ENCODE measurements around the gene LRRC15.

The LRRC15 gene

GRCh38 chr3:194340757-194341400 lies 28.7 kb downstream of the LRRC15 start:
- no peak overlapping the region for H3K4me3 ChIP-seq (ENCODE audit: low read depth, low read length)
- DNase-seq (ENCODE audit: low read depth): no peak

- no peak for DNase-seq (ENCODE audit: low read depth)
- H3K4me3 ChIP-seq (ENCODE audit: low read depth, low read length): no peak overlapping the region
Measured at GRCh38 chr3:194339840-194340239, 29.7 kb downstream of the LRRC15 start.

- DNase-seq (ENCODE audit: low read depth): no peak
Measured at GRCh38 chr3:194339356-194339755, 30.2 kb downstream of the LRRC15 start.

DNA sequence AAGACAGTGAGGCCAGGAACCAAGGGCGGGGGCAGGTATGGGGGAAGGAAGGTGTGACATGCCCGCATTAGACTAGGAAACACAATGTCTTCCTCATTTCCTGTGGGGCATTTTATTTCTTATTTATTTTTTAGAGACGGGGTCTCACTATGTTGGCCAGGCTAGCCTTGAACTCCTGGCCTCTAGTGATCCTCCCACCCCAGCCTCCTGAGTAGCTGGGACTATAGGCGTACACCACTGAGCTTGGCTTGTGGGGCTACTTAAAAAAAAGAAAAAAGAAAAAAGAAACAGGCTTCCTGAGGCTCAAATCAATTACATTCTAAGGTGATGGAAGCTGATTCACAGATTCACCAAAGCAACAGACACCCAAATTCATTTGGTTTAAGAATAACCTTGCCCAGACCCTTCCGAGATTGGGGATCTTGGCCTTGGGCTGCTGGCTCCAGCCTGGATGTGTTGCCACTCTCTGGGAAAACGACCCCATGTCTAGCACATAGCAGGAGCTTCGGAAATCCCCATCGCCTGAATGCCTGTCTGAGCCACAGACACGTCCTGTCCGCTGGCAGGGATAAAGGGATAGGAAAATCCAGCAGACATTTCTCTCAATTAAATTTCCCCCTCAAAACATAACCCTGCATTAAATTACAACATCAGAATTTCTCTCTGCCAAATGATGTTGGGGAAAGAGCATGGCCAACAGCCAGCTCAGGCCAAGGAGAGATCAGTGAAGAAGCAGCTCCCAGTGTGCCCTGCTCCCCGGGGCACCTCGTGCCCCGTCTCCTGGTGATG lies 31.4 kb downstream of the LRRC15 start:
- no peak overlapping the region for H3K4me3 ChIP-seq (ENCODE audit: low read depth, low read length)
- DNase-seq (ENCODE audit: low read depth): no peak

More at GRCh38 chr3:194339356-194339755, 30.2 kb downstream of the LRRC15 start:
- H3K4me3 ChIP-seq (ENCODE audit: low read depth, low read length): no peak overlapping the region

DNA sequence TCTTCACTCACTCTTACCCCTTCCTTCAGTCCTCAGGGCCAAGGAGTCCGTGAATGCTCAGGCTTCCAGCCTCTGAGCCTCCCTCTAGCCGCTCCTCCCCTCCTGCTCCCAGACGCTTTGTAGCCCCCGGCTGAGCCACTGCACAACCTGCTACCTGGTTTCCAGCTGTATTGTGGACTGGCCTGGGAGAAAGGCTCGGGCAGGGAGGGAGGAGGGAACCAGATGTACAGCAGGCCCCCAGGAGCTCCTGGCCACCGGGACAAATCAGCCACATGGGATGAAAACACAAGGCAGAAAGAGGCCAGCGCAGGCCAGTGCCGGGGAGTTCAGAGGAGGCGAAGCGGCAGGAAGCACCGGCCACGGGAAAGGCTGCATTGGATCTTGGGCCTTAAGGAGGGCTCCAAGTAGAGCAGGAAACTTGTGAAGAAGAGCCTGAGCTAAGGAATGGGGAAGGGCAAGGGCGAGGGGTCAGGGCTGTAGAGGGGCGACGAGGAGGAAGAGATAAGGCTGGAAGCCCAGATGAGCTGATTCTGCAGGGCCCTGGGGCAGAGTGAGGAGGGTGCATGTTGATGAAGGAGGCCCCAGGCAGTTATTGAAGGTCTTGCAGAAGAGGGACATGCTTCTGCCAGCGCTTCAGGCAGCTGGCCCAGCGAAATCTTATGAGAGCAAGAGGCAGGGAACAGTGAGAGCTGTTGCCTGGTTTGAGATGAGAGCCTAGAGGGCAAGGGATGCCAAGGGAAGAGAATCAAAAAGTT lies 32.8 kb downstream of the LRRC15 start:
- DNase-seq (ENCODE audit: low read depth): no peak
- no peak overlapping the region for H3K4me3 ChIP-seq (ENCODE audit: low read depth, low read length)

DNA sequence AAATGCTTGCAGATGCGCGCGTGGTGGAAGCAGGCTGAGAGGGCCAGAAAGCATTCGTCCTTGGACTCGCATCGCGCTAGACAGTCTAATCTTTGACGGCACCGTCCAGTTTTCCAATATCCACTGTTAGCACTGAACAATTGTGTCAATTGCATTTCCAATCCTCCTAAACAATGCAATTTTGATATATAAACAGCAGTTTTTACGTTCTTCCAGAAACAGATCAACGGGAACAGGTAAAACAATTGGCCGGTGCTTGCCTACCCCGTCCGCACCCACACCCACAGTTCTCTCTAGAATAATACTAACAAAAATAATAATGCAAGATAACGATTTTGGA lies 35.6 kb downstream of the LRRC15 start:
- no peak for DNase-seq (ENCODE audit: low read depth)
- no peak overlapping the region for H3K4me3 ChIP-seq (ENCODE audit: low read depth, low read length)

DNA sequence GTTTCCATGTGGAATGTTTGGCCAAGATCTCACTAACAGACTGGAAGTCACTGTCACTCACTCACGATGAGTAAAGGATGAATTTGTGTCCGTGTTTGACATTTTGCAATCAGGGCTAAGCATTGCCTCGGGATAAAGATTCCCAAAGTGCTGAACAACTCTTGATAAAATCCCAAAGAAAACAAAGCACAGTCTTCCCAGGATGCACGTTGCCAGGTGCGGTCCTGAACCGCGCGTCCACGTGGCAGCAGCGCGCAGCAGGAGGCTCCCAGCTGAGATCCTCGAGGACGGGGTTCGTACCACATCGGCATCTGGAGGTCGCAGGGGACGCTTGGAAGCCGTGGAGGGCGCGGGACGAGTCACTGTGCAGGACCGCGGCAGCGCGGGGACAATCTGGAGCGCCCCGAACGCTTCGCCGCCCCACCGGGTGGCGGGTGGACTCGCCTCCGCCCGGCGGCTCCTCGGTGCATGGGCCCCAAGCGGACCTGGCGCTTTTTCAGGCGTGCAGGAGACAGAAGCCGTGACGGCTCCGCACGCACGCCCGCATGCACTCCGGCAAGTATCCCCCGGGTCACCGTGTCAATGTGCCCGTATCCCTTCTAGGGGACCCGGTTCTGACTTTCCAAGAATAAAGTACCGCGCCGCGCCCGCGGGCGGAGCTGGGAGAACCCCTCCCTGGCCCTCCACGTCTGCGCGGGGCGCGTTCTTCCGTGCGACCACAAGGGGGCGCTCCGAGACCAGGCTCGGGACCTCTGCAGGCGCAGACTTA lies 36.1 kb downstream of the LRRC15 start:
- peak; percentile 52 for DNase-seq (ENCODE audit: low read depth)

GRCh38 chr3:194332858-194333211 lies 36.7 kb downstream of the LRRC15 start:
- DNase-seq (ENCODE audit: low read depth): no peak
- H3K4me3 ChIP-seq (ENCODE audit: low read depth, low read length): no peak overlapping the region

More for the DNA sequence above, 36.1 kb downstream of the LRRC15 start:
- peak overlapping the region; percentile 53 for H3K4me3 ChIP-seq (ENCODE audit: low read depth, low read length)

DNA sequence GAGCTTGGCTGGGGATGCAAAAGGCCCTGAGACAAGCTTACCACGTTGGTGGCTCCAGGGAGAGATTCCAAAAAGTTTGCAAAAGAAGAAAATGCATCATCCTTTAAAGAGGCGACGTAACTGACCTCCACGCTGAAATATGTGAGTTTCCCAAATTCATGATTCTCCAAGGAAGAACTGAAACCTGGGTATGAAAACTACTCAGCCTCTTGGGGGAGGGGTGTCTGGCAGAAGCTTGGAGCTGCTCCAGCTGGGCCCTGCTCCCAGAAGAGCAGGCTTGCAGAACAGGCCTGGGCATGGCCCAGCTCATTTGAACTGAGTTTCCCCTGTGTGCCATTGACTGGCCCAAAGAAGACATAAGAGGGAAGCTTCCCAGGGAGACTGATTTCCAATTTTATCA lies 39.0 kb downstream of the LRRC15 start:
- peak; percentile 71 for DNase-seq (ENCODE audit: low read depth)
- H3K4me3 ChIP-seq (ENCODE audit: low read depth, low read length): no peak overlapping the region

- DNase-seq (ENCODE audit: low read depth): no peak
- no peak overlapping the region for H3K4me3 ChIP-seq (ENCODE audit: low read depth, low read length)
Measured at GRCh38 chr3:194330160-194330559, 39.4 kb downstream of the LRRC15 start.

GRCh38 chr3:194329583-194329965 lies 40.0 kb downstream of the LRRC15 start:
- no peak overlapping the region for H3K4me3 ChIP-seq (ENCODE audit: low read depth, low read length)

GRCh38 chr3:194328942-194329582 lies 40.5 kb downstream of the LRRC15 start:
- no peak for DNase-seq (ENCODE audit: low read depth)
- no peak overlapping the region for H3K4me3 ChIP-seq (ENCODE audit: low read depth, low read length)

More at GRCh38 chr3:194329583-194329965, 40.0 kb downstream of the LRRC15 start:
- peak; percentile 23 for DNase-seq (ENCODE audit: low read depth)

- H3K4me3 ChIP-seq (ENCODE audit: low read depth, low read length): no peak overlapping the region
- DNase-seq (ENCODE audit: low read depth): peak; percentile 54
Measured at GRCh38 chr3:194328053-194328657, 41.4 kb downstream of the LRRC15 start.

DNA sequence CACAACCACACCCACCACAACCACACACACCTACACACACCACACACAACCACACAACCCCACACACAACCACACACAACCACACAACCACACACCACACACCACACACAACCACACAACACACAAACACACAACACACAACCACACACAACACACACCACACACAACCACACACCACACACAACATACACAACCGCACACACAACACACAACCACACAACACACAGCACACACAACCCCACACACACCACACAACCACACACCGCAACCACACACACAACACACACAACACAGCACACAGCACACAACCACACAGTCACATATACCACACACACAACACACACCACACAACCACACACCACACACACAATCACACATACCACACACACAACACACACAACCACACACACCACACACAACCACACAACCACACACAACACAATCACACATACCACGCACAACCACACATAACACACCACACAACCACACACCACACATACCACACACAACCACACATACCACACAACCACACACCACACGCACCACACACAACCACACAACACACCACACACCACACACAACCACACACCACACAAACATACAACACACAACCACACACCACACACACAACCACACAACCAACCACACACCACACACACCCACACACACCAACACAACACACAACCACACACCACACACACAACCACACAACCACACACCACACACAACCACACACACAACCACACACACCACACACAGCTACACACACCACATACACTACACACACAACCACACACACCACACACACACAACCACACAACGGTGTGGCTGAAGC lies 42.1 kb downstream of the LRRC15 start:
- DNase-seq (ENCODE audit: low read depth): no peak
- no peak overlapping the region for H3K4me3 ChIP-seq (ENCODE audit: low read depth, low read length)

DNA sequence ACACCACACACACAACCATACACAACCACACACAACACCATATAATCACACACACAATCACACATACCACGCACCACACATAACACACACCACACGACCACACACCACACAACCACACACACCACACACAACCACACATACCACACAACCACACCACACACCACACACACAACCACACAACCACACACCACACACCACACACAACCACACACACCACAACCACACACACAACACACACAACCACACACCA lies 42.6 kb downstream of the LRRC15 start:
- no peak overlapping the region for H3K4me3 ChIP-seq (ENCODE audit: low read depth, low read length)
- DNase-seq (ENCODE audit: low read depth): no peak

DNA sequence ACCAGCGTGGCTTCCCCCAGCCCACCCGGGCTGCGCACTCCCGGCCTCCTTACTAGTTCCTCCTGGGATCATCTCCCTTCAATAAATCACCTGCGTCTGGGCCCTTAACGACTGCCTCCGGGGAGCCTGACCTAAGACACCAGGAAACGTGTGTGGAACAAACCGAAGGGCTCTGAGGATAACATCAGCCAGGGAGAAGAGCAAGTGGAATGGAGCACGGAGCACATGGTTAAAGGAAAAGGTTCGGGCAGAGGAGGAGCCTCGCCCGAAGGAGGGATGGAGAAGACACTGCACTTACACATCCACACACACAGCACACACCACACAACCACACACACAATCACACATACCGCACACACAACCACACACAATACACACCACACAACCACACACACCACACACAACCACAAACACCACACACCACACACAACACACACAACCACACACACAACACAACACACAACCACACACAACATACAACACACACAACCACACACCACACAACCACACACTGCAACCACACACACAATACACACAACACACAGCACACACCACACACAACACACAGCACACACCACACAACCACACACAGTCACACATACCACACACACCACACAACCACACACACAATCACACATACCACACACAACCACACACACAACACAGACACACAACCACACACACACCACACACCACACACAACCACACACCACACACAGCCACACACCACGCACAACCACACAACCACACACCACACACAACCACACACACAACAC lies 43.2 kb downstream of the LRRC15 start:
- no peak overlapping the region for H3K4me3 ChIP-seq (ENCODE audit: low read depth, low read length)
- no peak for DNase-seq (ENCODE audit: low read depth)

DNA sequence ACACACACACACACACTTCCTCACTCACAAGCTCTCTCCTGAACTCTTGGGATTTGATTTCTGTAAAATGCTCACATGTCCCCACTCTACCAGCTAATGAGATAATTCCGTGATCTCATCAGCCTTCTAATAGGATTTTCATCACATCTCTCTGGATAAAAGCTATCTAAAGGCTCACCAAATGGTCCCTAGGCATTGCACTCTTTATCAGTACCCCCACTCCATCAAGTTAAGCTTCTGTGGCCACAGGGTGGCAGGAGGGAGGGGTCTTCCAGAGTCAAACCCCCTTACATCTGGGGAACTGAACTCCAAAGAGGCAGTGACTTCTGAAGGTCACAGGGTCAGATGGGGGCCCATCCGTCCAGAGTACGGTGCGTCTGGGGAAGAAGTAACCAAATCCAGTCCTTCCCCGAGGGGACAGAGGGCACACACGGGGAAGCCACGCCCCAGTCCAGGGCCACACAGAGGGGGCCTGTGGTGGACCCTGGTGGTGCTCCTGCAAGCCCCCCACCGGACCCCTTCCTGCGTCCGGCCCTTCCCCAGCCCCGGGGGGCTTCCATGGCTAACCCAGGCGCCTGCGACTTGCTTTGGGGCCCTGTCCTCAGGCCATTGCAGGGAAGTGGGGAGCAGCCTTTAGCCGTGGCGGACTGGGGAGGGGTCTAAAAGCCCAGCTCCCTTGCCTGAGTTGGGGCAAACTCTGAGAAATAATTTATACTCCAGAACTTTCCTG lies 44.0 kb downstream of the LRRC15 start:
- DNase-seq (ENCODE audit: low read depth): no peak
- H3K4me3 ChIP-seq (ENCODE audit: low read depth, low read length): no peak overlapping the region

Data from skeletal muscle cell (primary cell).